Epithelial cell of prostate (primary cell): ENCODE data around the gene MORF4L1.
"Not testable (repeated sequence)": the region's sequence is repeated elsewhere in the genome, so short reads cannot be mapped to it uniquely, and the experiment has no call there.

ENCODE experiments used
- DNase-seq: peaks from one replicate; pipeline ENCODE4 v3.0.0-alpha.2; 2011; ENCODE audit warnings: low read depth, low spot score
- H3K27ac ChIP-seq: fragments of 450-650 bp; 2 replicates; pipeline ENCODE4 v1.5.1; 2017; ENCODE audit warnings: mild to moderate bottlenecking

MORF4L1 gene

DNA sequence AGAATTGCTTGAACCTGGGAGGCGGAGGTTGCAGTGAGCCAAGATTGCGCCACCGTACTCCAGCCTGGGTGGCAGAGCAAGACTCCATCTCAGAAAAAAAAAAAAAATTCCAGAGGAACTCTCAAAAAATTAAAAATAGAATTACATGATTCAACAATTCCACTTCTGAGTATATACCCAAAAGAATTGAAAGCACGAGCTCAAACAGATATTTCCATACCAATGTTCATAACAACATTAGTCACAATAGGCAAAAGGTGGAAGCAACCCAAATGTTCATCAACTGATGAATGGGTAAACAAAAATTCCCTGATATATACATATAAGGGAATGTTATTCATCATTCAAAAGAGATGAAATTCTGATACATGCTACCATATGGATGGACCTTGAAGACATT is 16.9 kb upstream of the MORF4L1 start:
- no peak overlapping the region for H3K27ac ChIP-seq

DNA sequence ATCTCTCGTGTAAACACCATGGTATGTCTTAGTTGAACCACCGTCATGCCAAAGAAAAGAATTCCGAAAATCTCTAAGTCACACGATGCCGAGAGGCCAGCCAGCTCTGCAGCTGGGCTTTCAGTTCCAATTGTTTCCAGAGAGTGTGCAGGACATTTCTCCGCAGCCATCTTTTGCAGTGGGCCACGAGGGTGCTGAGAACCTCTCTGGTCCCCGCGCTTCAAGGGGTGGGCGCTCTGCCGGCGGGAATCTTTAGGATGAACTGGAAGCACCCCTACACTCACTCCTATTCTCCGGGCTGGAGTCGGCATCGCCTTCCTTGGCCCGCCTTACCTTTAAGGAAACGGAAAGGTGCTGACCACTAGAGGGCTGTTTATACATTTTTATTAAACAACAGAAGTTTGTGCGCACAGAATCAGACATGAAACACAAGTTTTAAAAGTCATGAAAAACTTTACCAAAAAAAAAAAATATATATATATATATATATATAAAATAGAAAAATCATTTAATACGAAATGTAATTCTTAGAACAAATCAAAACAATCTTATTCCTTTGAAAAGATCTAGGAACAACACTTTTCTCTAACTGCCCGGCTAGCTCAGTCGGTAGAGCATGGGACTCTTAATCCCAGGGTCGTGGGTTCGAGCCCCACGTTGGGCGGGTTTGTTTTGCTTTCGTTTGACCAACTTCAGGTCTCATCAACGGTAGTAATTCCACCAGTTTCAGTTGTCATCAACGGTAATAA is 12.5 kb upstream of the MORF4L1 start:
- no peak overlapping the region for H3K27ac ChIP-seq
- DNase-seq: no peak

More for the DNA sequence above, 16.9 kb upstream of the MORF4L1 start:
- no peak for DNase-seq

DNA sequence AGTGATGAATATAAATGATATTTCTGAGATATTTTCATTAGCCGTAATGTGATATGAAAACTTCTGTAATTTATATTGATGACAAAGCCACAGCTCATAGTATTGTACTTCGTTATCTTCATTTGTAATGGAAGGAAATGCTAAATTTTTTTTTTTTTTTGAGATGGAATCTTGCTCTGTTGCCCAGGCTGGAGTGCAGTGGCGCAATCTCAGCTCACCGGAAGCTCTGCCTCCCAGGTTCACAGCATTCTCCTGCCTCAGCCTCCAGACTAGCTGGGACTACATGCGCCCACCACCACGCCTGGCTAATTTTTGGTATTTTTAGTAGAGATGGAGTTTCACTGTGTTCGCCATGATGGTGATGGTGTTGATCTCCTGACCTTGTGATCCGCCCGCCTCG is 7.1 kb upstream of the MORF4L1 start:
- H3K27ac ChIP-seq, DNase-seq: not testable (repeated sequence)

DNA sequence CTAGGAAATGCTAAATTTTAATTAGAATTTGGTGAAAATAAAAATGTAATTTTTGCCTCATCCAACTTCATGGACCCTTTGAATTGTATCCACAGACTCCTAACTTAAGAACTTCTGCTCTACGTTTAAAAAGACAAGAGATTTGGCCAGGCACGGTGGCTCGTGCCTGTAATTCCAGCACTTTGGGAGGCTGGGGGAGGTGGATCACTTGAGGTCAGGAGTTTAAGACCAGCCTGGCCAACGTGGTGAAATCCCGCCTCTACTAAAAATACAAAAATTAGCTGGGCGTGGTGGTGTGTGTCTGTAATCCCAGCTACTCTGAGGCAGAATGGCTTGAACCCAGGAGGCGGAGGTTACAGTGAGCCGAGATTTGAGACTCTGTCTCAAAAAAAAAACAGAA is 6.7 kb upstream of the MORF4L1 start:
- not testable (repeated sequence) for H3K27ac ChIP-seq, DNase-seq

DNA sequence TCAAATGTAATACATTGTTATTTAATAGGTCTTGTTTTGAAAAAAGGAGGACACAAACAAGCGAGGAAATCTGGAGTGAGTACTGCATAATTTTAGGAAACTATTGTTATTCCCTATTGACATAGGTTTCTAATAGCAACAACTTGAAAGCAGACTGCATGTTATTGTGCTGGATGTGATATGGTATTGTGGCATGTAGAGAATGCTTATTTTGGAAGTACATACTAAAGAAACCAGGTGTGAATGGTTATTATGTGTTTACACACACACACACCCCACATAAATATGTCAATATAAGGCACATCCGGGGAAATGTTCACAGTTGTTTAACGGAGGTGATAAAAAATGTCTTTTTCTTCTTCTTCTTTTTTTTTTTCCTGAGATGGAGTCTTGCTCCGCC is 5.9 kb upstream of the MORF4L1 start:
- no peak for DNase-seq
- no peak overlapping the region for H3K27ac ChIP-seq

DNA sequence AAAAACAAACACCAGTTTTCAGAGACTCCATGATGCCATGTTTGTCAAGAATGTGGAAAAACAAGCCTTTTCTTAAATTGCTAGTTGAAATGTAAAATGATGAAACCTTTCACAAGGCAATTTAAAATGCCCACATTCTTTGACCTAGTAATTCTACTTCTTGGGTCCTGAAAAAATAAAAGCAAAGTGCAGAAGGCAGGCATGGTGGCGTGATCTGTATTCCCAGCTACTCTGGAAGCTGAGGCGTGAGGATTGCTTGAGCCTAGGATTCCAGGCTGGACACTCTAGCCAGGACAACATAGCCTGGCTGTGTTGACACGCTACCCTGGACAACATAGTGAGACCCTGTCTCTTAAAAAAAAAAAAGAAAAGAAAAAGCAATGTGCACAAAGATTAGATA is 4.3 kb upstream of the MORF4L1 start:
- H3K27ac ChIP-seq: no peak overlapping the region
- DNase-seq: no peak

DNA sequence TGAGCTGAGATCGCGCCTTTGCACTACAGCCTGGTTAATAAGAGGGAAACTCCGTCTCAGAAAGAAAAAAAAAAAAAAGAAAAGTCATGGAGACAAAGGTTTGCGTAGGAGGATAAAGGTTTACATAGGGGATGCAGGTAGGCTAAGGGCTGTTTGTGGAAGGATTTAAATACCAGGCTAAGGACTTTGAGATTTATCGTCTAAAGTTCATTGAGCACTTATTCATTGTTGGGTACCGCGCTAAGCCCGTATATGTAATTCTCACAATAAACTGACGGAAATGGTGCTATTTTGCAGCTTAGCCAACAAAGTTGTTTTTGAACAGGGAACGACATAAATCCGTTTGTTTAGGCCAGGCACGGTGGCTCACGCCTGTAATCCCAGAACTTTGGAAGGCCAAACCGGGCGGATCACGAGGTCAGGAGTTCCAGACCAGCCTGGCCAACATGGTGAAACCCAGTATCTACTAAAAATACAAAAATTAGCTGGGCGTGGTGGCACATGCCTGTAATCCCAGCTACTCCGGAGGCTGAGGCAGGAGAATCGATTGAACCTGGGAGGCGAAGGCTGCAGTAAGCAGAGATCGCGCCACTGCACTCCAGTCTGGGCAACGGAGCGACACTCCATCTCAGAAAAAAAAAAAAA is 1.1 kb upstream of the MORF4L1 start:
- not testable (repeated sequence) for H3K27ac ChIP-seq

DNA sequence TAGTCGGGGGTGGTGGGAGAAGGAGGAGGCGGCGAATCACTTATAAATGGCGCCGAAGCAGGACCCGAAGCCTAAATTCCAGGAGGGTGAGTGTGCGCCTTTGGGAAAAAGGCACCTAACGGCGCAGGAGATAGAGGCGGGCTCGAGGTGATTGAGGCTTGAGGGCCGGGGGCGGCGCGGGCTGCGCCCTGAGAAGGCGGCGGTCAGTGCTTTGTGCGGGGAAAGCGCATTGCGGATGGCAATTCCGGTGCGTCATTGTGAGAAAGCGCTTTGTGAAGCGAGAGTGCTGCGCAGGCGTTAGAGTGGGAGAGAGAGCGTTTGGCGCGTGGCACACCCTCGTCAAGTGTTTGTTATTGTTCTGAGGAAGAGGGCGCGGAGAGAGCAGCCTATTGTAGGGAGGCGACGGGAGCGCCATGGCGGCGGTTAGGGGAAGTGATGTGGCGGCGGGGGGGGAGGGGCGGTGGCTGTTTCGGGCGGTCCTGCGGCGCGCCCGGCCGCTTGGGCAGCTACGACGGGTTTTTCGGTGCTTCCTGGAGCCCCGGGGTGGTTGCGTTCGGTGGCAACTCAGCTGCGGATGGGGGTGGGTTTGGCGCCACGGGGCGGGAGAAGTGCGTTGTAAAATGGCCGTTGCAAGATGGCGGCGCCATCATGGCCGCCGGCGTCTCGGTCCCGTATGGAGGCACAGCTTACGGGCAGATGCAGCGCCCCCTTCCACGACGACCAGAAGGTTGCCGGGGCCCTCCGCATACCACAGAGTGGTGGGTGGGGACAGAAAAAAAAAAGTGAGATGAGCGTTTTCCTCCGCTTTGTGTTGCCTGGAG is 492 bp downstream of the MORF4L1 start:
- DNase-seq: peak; percentile 73
- peak overlapping the region; percentile 98 for H3K27ac ChIP-seq

More for the DNA sequence above, 1.1 kb upstream of the MORF4L1 start:
- DNase-seq: not testable (repeated sequence)

DNA sequence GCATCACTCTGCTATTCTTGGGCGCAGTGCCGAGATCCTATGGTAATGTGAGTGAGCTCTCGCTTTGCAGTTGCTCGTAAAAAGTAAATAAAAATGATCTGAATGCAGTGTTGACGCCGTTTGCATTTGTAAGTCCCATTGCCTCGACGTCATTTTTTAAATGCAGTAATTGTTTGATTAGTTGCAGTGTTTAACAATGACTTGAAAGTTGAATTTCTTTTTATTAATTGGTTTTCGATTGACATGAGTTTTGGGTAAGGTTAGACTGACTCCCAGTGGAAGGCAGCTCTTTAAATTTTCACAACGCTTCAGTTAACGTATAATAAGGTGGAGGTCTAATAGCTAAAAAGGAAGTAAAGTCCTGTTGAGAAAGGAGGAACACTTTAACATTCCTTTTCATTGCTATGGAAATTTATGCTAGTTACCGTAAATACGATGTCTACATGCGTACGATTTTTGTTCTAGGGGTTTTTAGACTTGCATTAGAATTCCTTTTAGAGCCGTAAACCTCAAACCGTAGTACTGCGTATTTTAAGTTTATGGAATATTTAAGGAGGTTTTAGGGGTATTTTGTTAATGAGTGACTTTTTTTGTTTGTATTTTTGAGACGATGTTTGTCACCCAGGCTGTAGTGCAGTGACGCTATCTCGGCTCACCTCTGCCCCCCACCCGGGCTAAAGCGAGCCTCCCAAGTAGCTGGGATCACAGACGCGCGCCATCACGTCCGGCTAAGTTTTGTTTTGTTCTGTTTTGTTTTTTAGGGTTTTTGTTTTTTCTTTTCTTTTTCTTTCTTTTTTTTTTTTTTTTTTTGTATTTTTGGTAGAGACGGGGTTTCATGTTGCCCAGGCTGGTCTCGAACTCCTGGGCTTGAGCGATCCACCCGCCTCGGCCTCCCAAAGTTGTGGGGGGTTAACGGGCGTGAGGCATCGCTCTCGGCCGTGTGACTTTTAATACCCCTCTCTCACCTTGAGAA is 1.4 kb downstream of the MORF4L1 start:
- no peak for DNase-seq
- peak overlapping the region; percentile 98 for H3K27ac ChIP-seq

DNA sequence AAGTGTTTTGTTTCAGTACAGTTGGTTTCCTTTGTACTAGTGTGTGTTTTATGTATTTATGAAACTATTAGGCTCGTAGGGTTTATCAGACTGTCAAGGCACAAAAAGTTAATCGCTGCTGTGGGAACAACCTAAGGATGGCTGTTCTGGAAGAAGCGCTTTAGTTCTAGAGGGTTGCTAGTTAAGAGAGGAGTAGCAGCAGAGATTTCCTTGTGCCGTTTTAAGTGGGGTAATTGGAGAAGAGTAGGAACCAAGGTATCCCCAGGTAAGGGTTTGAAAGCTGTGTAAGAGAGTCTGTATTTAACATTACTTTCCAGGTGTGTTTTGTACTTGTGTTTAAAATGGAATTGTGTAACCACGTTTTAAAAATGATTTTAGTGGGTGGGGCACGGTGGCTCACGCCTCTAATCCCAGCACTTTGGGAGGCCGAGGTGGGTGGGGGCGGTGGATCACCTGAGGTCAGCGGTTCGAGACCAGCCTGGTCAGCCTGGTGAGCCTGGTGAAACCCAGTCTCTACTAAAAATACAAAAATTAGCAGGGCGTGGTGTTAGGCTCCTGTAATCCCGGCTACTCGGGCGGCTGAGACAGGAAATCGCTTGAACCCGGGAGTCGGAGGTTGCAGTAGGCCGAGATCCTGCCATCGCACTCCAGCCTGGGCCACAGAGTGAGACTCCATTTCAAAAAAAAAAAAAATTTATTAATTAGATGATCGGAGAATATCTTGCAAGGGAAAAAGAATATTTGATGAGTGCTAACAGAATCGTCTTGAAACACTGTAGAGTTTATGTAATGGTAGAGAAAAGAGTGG is 2.6 kb downstream of the MORF4L1 start:
- DNase-seq: no peak
- no peak overlapping the region for H3K27ac ChIP-seq

DNA sequence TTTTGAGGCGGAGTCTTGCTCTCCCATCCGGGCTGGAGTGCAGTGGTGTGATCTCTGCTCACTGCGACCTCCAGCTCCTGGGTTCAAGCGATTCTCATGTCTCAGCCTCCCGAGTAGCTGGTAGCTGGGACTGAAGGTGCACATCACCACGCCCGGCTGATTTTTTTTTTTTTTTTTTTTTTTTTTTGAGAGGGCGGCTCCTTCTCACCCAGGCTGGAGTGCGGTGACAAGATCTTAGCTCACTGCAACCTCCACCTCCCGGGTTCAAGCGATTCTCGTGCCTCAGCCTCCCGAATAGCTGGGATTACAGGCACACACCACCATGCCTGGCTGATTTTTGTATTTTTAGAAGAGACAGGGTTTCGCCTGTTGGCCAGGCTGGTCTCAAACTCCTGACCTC is 4.3 kb downstream of the MORF4L1 start:
- not testable (repeated sequence) for DNase-seq, H3K27ac ChIP-seq

DNA sequence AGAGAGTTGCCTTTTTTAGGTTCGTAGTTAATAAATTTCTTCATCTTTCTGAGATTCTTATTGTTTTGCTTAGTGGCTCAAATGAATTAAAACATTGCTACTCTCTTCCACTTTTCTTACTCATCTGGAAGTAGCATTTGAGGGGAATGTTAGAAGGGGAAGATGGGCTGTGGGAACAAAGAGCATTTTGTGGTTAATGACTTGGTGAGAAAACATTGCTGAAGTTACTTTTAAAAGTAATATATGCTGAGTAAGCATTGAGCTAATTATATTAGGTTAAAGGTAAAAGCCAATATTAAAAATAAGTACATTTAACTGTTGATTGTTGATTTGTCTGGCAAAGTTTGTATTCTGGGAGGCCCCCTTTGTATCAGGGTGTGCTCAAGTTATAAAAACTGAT is 5.7 kb downstream of the MORF4L1 start:
- DNase-seq: no peak
- no peak overlapping the region for H3K27ac ChIP-seq

DNA sequence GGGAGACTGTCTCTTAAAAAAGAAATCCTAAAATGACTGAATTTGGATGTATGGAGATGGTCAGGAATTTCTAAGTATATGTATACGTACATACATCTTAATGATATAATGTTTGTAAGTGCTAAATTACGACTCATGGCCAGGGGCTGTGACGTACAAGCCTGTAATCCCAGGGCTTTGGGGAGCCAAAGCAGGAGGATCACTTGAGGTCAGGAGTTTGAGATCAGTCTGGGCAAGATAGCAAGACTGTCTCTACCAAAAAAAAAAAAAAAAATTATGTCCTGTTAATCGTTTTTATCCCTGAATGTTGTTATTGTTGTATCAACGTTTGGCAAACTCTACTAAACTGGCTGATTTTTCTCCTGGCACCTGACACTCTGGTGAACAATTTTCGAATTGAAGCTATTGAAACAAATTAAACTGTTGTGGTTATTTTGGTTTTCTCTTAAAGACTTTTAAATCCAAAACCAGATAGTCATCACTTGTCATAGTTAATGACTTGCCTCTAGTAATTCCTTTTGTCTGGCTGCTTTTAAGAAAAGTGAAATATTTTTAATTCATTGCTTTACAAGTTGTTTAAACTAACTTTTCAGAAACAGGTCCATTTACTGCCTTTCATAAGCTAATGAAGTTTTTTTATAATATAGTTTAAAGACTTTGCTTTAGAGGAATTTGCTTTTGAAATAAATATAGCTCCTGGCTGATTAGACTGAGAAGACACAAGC is 7.0 kb downstream of the MORF4L1 start:
- no peak for DNase-seq
- H3K27ac ChIP-seq: peak overlapping the region; percentile 17

DNA sequence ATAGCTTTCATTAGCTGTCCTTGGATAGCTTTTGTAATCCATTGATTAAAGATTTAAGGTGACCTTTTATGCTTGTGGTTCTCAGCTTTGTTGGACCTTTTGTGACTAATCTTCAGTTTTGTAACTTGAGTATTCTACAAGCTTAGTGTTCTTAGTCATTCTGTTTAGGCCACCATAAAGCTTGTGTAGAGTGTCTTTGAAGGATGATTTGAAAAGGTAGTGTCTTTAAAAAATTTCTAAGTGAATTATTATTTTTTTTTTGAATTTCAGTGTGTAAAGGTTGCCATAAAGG is 7.5 kb downstream of the MORF4L1 start:
- H3K27ac ChIP-seq: peak overlapping the region; percentile 17
- no peak for DNase-seq

DNA sequence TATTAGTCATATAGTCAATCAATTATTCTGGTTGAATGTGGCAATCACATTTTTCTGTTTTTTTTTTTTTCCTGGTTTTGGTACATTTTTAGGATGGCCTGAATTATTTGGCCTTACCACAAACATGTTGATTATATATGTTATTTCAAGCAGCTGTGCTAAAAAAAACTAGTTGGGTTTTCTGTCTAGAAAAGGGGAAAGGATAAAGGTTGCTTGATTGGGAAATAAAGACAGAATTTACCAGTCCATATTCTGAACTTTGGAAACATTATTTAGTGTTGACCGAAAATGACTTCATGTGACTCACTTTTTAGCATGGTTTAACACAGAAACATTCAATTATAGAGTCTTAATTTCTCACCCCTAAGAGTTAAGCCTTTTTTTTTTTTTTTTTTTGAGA is 8.1 kb downstream of the MORF4L1 start:
- H3K27ac ChIP-seq: no peak overlapping the region
- no peak for DNase-seq

DNA sequence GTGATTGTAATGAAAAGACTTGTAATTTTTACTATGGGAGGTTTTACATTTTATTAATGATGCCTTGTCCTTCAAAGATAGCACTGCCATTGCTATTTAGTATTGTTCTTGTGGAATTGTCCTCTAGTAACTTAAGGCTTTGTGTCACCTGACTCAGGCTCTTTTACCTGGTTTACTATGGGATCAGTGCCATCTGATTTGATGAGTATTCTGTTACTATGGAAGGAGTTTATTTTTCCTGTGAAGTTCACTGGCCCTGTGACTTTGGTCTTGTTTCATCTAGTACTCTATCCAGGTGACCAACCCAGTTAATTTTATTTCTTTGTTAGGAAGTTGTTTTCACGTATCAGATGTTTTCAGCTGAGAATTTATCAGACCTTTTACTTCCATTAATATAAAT is 9.0 kb downstream of the MORF4L1 start:
- no peak overlapping the region for H3K27ac ChIP-seq
- no peak for DNase-seq

DNA sequence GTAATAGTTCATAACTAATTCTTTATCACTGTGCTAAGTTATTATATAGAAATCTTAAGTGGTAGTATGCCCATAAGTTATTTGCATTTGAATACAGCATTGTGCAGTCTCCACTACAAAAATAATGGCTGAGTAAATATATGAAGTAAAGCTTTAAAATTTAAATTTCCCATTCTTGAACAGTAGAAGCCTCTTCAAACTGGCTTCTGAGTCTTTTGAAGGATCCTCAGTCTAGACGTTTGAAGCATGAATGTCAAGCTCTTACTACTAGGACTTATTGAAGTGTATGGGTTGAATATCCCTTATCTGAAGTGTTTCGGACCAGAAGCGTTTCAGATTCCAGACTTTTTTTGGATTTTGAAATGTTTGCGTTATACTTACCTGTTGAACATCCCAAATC is 16.3 kb downstream of the MORF4L1 start:
- DNase-seq: no peak
- H3K27ac ChIP-seq: no peak overlapping the region

DNA sequence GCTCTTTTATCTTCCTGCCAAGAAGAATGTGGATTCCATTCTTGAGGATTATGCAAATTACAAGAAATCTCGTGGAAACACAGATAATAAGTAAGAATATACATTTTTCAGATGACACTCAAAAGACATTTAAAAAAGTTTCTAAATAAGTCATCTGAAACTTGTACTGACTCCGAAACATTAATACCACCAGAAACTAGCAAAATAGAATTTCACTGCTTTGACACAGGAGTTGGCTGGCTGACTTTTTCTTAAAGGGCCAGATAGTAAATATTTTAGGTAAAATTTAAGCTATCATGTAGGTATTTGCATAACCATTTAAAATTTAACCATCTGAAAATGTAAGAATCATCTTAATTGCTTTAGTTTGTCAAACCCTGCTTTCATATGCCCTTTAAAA is 20.8 kb downstream of the MORF4L1 start:
- no peak for DNase-seq
- no peak overlapping the region for H3K27ac ChIP-seq

DNA sequence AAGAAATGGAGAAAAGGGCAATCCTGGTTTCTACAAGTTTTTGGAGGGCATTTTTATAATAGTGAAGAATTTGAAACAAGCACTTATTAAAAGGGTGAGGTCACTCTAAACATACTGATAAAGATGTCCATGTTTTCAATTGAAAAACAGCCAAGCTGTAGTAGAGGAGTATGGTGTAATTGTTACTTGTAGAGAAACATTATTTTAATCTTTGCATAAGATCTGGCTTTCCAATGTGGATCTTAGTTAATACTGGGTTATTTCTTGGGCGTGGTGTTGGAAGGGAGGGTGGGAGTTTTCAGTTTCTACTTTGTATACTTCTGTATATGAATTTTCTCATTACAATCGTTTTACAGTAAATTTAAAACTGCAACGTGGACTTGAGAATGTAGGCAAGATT is 22.8 kb downstream of the MORF4L1 start:
- DNase-seq: no peak
- no peak overlapping the region for H3K27ac ChIP-seq
